HG03442 (cell line): Measurements from ENCODE around the gene VPS72.
"Not testable (repeated sequence)": the region's sequence is repeated elsewhere in the genome, so short reads cannot be mapped to it uniquely, and the experiment has no call there.

ENCODE experiments used
- ATAC-seq: cut with Tn5 transposase; IDR thresholded peaks from one replicate; pipeline ENCODE4 v1.9.1; 2021; ENCODE audit warnings: mild to moderate bottlenecking, moderate library complexity; ENCODE audit not compliant: unreplicated experiment

The VPS72 gene

GRCh38 chr1:151188667-151189066, 1.3 kb downstream of the VPS72 start:
- ATAC-seq = not testable (repeated sequence)

- ATAC-seq = no peak
Observed at GRCh38 chr1:151187205-151187604, 2.8 kb downstream of the VPS72 start.

DNA sequence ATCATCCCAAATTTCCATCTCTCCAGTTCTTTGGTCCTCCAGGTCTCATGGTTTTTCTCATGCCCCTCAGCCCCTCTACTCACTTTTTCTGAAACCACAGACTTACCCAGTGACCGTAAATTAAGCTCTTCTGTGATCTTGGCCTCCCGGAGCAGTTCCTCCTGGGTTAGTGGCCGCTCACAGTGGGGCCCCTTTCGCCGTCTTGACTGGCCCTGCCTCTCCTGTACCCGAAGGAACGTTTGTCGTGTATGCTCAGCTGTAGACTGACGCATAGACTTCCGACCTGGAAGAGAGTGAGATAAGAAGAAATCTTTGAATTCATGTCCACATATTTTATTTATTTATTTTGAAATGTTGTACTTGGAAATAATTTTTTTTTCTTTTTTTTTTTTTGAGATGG, 5.8 kb downstream of the VPS72 start:
- no peak for ATAC-seq

GRCh38 chr1:151176514-151177045, 13.4 kb downstream of the VPS72 start:
- ATAC-seq = no peak

DNA sequence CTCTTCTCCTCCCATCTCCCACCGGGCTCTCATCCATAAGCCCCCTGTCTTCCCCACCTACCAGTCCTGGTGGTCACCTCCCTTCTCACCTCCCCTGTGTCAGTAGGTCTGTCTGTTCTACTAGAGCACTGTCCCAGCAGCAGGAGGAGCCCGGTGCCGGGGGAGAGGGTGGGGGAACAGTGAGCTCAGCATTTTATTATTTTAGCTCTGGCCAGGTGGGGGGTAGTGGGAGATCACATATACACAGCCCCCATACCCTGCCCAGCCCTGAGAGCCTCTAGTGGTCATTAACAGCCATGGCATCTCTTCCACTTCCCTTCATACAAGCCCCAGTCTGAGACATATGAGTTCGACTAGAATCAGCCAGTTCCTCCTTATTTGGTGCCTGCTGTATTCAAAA, 14.1 kb downstream of the VPS72 start, which contains the start of gene TMOD4:
Gene TMOD4, minus strand, starts transcription at position 119 of the 400 bp plus-strand sequence. CDS start 1,106 bp downstream, outside the sequence.
- ATAC-seq = no peak

- no peak for ATAC-seq
Observed at GRCh38 chr1:151175041-151175741, 14.8 kb downstream of the VPS72 start.

DNA sequence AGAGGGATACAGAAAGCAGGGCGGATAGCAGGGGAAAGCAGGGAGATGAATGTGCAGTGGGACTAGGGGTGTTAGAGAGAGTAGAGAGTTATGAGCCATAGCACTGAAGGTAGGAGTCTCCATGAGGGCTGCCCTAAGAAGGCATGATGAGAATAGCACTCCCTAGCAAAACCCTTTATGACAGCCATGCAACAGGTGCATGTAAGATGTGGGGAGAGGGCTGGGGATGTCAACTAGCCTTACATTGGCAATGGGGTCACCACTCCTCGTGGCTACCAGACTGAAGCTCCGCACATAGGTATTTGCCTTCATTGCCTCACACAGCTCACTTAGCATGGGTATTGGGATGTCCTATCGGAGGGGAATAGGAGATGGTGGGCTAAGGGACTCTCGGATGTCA, 18.8 kb downstream of the VPS72 start:
- no peak for ATAC-seq

GRCh38 chr1:151167116-151167515, 22.9 kb downstream of the VPS72 start:
- no peak for ATAC-seq

- peak; percentile 2 for ATAC-seq
Observed at GRCh38 chr1:151166505-151166956, 23.5 kb downstream of the VPS72 start.

GRCh38 chr1:151165738-151166504, 24.1 kb downstream of the VPS72 start, which contains the start of the genes LYSMD1 and SCNM1:
Gene LYSMD1 (minus strand): TSS chr1:151165902. CDS start chr1:151165258, 644 bp downstream.
Gene SCNM1 (plus strand): TSS chr1:151166144. CDS start chr1:151166153, 9 bp downstream.
- ATAC-seq = peak; percentile 87

- ATAC-seq = no peak
Observed at GRCh38 chr1:151165281-151165737, 24.7 kb downstream of the VPS72 start.

DNA sequence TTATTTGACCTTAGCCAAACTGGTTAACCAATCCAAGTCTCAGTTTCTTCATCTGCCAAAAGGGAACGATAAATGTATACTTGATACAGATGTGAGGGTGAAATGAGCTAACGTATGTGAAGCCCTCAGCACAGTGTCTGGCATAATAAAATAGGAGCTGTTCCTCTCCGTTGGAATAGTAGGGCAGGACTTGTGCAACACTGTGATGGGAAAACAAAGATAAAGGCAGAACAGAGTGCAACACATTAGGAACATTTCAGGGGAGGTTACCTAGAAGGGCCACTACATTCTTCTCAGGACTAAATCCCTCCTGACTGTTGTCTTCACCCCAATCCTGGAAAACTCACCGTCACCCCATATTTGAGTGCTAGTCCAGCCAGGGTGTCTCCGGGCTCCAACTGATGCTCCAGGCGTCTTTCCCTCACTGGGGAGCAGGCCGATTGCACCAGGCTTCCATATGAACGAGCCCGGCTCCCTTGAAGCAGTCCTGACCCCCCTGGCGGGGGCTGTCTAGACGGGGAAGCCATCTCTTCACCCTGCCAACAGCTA, 25.2 kb downstream of the VPS72 start:
- ATAC-seq = no peak

DNA sequence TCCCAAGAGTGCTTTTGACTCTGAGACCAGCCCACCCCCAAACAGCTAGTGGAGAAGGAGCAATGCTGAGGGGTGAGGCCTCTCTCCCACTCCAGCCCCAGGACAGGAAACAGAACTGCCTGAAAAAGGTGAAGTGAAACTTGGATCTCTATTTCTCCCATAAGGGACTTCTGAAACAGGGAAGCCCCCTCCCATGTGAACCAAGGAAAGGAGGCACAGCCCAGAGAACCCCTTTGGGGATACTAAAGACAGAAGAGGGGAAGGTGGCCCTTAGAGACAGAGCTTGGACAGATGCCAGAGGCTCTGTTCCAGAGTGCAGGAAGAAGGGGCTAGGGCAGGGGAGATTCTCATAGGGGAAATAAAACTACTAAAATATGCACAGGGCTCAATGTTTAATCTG, 30.6 kb downstream of the VPS72 start:
- no peak for ATAC-seq

- ATAC-seq = no peak
Observed at GRCh38 chr1:151158751-151159251, 31.2 kb downstream of the VPS72 start.

GRCh38 chr1:151158326-151158725, 31.7 kb downstream of the VPS72 start:
- no peak for ATAC-seq

GRCh38 chr1:151157067-151157531, 32.9 kb downstream of the VPS72 start:
- ATAC-seq = no peak

DNA sequence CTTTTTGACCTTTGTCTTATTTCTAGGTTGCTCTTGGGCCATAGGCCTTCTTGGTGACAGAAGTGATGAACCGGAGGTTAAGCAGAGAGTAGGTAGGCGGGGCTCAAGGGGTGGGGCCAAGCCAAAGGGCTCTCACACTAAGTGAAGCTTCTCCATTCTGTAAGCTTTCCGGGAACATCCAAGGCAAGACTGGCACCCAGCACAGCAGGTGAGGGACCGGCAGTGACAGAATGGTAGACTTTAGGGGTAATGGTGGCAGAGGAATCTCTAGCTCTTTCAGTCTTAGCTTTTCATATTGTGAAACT, 33.5 kb downstream of the VPS72 start, which contains the start of gene TNFAIP8L2:
Gene TNFAIP8L2, plus strand, starts transcription at position 135 of the 305 bp plus-strand sequence. CDS start 2,049 bp downstream, outside the sequence.
- ATAC-seq = no peak

DNA sequence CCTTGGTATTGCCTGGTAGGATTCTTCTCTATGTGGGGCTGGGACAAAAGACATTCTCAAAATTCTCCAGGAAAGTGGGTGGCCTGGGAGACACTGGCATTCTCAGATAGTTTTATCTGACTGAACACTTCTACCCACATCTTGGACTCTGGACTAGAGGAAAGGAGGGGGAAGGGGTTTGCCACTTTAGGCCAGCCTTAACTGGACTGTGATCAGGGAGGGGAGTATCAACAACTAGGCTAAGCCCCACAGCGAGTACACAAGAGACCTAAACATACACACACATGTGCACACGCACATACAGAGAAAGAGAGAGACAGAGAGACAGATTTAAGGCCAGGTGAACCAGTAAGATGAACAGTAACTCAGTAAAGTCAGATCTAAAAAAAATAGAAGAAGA, 42.3 kb downstream of the VPS72 start:
- ATAC-seq = no peak

DNA sequence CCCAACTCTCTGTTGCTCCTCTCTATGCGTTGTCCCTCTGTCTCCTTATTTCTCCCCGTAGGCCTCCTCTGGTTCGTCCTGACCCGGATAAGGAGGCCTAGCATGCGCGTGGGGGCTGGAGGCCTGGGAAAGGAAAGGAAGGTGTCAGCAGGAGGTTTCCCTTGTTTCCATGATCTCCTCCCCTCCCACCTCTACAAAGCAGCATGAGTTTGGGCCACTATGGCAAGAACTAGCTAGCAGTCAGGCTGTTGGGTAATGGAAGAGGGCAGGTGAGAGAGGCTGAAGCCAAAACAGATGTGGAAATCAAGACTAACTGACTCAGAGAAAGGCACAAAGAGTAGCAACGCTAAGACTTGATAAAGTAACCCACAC, 42.9 kb downstream of the VPS72 start:
- no peak for ATAC-seq

- peak; percentile 96 for ATAC-seq
Observed at GRCh38 chr1:151146412-151147131, 43.4 kb downstream of the VPS72 start, which contains the start of gene SEMA6C. Gene SEMA6C (minus strand): TSS chr1:151146631. CDS start chr1:151142621, 4,010 bp downstream.
